HG03521 (cell line): ENCODE results near the gene LRSAM1.

Experiments used
- ATAC-seq: cut with Tn5 transposase; IDR thresholded peaks from one replicate; pipeline ENCODE4 v1.9.1; 2021; ENCODE audit warnings: mild to moderate bottlenecking, moderate library complexity; ENCODE audit not compliant: unreplicated experiment

LRSAM1 gene

GRCh38 chr9:127509261-127509954 is 58.1 kb downstream of the LRSAM1 start:
- ATAC-seq = no peak

GRCh38 chr9:127509955-127510299 is 58.6 kb downstream of the LRSAM1 start:
- no peak for ATAC-seq

GRCh38 chr9:127514468-127514867 is 63.2 kb downstream of the LRSAM1 start:
- ATAC-seq = no peak

- no peak for ATAC-seq
Observed at GRCh38 chr9:127516835-127517607, 65.7 kb downstream of the LRSAM1 start.

DNA sequence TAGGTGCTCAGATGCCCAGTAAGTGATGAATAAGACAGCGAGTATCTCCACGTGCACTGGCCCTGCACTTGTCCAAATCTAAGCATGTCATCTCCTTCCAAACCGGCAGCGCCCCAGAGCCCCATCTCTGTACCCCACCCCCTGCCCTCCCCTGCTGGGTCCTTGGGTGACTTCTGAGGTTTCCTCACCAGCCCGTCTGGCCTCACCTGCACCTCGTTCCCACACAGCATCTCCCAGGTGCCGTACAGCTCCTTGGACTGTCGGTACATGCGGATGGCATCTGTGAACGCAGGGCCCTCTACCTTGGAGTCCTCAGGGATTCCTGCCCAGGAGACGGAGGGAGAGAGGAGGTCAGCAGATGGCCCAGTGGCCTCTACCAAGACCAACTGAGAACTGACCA is 66.3 kb downstream of the LRSAM1 start:
- no peak for ATAC-seq

- ATAC-seq = no peak
Observed at GRCh38 chr9:127518091-127518856, 67.0 kb downstream of the LRSAM1 start.

DNA sequence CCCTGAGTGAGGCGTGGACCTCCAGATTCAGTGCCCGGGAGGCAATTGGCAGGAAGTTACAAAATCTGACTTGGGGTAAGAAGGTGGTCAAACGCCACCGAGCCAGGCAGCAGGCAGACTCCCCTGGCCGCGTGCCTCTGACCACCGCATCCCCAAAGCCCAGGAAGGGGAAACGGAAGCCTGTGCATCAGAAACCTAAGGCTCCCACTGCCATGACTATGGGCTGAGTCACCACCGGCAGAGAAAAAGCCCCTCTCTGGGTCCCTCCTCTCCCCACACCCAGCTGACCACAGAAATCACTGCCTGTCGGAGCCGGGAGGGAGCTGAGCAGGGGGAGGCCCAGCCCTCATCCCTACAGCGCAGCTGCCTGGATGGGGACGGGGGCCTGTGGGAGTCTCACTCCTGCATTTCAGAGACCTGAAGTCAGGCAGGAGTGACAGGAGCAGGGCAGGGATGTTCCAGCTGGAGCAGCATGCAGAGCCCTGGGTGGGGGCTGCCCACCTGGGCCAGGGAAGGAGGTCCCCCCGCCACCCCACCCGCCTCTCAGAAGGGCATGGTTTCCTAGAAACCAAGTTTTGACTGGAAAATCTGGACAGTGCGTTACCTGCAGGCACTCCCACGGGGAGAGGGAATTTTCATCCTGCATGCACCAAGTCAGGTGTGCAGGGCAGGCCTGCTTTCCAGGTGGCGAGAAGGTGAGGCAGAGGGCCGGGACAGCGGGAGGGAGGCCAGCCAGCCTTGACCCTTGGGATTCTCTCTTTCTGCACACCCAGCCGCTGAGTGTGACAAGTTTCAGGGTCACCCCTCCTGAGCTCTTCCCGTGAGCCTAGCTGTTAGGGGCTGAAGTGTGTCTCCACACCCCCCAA is 68.2 kb downstream of the LRSAM1 start:
- ATAC-seq = no peak

DNA sequence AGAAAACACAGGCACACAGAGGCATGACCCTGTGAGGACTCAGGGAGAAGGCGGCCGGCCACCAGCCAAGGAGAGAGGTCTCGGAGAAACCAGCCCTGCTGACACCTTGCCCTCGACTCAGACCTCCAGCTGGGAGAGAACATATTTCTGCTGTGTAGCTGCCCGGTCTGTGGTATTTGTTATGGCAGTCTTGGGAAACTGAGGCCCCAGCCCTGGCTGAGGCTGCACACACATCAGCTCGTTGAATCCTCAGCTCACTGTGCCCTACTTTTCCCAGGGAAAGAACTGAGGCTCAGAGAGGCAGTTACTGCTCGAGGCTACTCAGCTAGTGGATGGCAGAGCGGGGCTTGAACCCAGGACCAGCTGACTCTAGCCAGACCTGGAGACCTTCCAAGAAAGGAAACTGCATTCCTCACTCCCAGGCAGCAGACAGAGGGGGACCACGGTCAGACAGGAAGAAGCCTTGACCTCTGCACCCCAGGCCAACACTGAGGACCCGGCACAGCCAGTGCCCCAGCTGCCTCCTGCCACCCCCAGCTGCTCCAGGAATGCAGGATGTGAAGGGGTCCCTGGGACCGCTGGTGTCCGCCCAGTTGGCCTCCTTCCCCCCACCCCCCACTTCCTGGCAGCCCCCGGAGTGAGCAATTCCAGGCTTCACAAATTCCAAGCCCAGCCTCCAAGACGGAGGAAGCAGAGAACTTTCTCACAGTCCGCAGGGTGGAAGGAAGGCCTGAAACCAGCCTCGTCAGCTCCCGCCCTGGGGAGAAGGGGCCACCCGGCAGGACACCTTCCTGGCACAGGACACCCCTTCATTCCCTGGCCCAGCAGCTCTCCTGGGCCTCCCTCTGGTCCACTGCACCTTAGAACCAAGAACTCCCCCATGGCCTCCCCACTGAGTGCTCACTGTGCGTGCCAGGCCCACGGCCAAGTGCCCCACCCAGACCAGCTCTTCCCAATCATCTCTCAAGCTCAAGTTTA is 69.9 kb downstream of the LRSAM1 start:
- no peak for ATAC-seq

DNA sequence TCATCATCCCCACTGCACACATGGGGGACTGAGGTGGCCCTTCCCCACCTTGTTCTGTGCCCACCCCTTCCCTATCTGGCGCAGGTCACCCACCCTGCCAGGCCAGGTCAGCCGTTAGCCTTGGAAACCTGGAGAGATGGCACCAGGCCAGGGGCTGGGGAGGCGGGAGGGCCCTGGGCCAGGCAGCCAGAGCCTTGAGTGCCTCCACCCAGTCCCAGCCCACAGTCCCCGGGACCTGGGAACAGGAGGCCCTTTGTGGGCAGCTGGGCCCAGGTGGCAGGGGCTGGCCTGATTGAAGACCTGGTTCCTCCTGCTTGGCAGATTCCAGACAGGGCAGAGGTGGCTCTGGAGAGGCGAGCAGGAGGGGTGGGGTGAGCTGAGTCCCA is 70.6 kb downstream of the LRSAM1 start:
- no peak for ATAC-seq

DNA sequence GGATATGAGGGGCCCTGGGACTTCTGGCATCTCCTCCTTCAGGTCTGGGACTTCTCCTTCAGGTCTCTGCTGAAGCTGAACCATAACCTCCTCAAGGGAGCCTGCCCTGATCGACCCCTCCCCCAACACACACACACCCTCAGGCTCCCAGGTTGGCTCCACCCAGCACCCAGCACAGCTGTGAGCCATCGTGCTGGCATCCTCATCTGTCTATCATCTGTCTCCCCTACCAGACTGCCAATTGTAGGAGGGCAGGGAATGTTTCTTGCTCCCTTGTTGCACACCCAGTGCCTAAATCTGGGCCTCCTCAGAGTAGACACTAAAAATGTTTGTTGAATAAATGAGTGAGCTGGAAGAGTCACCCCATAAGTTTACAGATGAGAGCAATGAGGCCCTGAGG is 71.4 kb downstream of the LRSAM1 start:
- no peak for ATAC-seq

- no peak for ATAC-seq
Observed at GRCh38 chr9:127523312-127523851, 72.1 kb downstream of the LRSAM1 start.

DNA sequence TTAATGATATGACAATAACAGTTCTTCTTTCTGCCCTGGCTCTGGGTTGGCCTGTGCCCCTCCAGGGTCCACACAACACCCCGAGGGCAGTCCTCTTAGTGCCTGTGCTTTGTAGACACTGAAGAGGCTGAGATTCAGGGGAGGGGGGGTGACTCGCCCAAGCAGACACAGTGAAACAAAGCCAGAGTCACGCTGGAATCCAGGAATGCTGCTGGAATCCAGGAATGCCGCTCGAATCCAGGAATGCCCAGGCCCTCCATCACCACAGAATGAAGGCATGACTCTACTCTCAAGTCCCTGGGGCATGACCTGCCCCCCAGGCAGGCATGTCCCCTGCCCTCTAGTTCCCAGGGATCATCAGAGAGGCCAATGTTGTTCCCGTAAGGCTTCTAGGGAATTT is 73.1 kb downstream of the LRSAM1 start:
- ATAC-seq = no peak

- no peak for ATAC-seq
Observed at GRCh38 chr9:127525401-127526188, 74.3 kb downstream of the LRSAM1 start.

- no peak for ATAC-seq
Observed at GRCh38 chr9:127526655-127527559, 75.6 kb downstream of the LRSAM1 start.

GRCh38 chr9:127527560-127528268 is 76.4 kb downstream of the LRSAM1 start:
- ATAC-seq = no peak

DNA sequence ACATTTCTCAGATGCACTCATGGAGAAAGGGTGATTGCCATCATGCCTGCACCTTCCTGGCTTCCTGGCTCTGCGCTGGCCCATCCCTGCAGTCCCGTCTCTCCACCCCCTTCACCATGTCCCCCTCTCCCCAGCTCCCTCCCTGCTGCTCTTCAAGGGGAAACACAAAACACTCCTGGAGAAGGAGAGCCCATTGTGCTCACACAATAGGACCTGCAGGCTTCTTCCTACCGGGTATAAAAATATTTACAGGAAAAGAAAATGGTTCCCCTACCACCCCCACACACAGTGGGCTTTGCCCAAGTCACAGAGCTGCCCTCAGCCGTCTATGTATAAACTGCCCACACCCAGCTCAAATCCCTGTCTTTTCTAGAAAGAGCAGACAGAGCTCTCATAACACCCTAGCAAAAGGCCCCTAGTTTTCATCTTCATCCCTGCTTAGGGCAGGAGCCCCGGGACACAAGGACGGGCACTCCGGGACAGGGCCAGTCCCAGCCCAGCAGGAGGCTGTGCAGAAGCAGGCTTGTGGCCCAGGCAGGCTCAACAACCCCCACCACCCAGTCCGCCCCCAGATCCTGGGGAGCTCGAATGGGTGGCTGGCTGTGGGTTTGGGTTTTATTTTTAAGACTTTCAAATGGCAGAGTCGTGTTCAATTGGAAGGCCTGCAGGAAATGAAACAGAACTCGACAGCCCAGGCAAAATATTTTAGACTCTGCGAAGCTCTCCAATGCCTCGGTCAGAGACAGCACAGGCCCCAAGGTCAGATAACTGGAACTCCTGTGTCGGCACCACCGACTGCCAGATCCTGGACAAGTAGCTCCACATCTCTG is 77.3 kb downstream of the LRSAM1 start:
- no peak for ATAC-seq
